Adipocyte (in vitro differentiated cells): ENCODE measurements around the gene COBLL1.

Source experiments
- DNase-seq: peaks from one replicate; pipeline ENCODE4 v3.0.0-alpha.2; 2015; ENCODE audit warnings: low read depth
- H3K27me3 ChIP-seq: replicated peaks from 2 replicates; pipeline ENCODE4 v1.7.0; 2013; ENCODE audit warnings: mild to moderate bottlenecking, low read length, moderate library complexity; ENCODE audit not compliant: control insufficient read depth, insufficient read depth
- H3K36me3 ChIP-seq: 2 replicates; pipeline ENCODE4 v1.7.0; 2013; ENCODE audit warnings: low read length, mild to moderate bottlenecking, moderate library complexity; ENCODE audit not compliant: control insufficient read depth, insufficient read depth, severe bottlenecking
- H3K4me1 ChIP-seq: 2 replicates; pipeline ENCODE4 v1.7.0; 2013; ENCODE audit warnings: mild to moderate bottlenecking, low read length, moderate library complexity; ENCODE audit not compliant: control insufficient read depth, insufficient read depth
- H3K4me3 ChIP-seq: 2 replicates; pipeline ENCODE4 v1.7.0; 2013; ENCODE audit warnings: mild to moderate bottlenecking, low read length, moderate library complexity
- H3K9ac ChIP-seq: 2 replicates; pipeline ENCODE4 v1.7.0; 2013; ENCODE audit warnings: mild to moderate bottlenecking, low read length, moderate library complexity
- H3K9me3 ChIP-seq: 2 replicates; pipeline ENCODE4 v1.7.0; 2013; ENCODE audit warnings: mild to moderate bottlenecking, low read length, moderate library complexity; ENCODE audit not compliant: control insufficient read depth

COBLL1 gene

GRCh38 chr2:164642268-164642667 lies 199.4 kb downstream of the COBLL1 start:
- no peak overlapping the region for H3K9ac ChIP-seq
- no peak overlapping the region for H3K4me3 ChIP-seq
- H3K9me3 ChIP-seq: no peaks in the 10 kb centered on the region
- no peaks in the 10 kb centered on the region for H3K36me3 ChIP-seq
- H3K4me1 ChIP-seq: no peaks in the 10 kb centered on the region
- no peak for DNase-seq
- no peaks in the 10 kb centered on the region for H3K27me3 ChIP-seq
